HCT116 (cell line): Measurements from ENCODE around the gene FPR1. TPM values are rescaled to one million over a fixed set of nuclear protein-coding genes. Genes with fewer than 3 reads are reported as not detected.
A peak's percentile ranks its signal among the peaks of the same experiment; 100 is the strongest.

Experiments
- ATAC-seq: fragments of 200-7000 bp; cut with Tn5 transposase; 2 replicates; pipeline ENCODE4 v1.9.1; 2020; ENCODE audit warnings: mild to moderate bottlenecking, moderate library complexity
- BruUV-seq: library from RNA; stranded (reverse); fragments of 400-500 nt; replicated peaks from 2 replicates; lab custom pipeline; 2021; lab: Mats Ljungman, UMichigan
- CTCF ChIA-PET: fragments of 300-600 bp; sonication (Branson Sonifier 250); formaldehyde crosslinking; loops from one replicate; lab custom pipeline; 2021; ENCODE audit warnings: antibody characterized with exemption; lab: Charles Lee
- POLR2A ChIA-PET: fragments of 300-600, 350-600 bp; sonication (Branson Sonifier 250); formaldehyde crosslinking; loops from one replicate; lab custom pipeline; 2021; ENCODE audit warnings: antibody characterized with exemption; lab: Charles Lee
- RAD21 ChIA-PET, 2 experiments: fragments of 300-600 bp; sonication (Branson Sonifier 250); formaldehyde crosslinking; loops; one replicate each; lab custom pipeline; 2023; ENCODE audit warnings: low total read pairs in 2 of 2; ENCODE audit not compliant: uncharacterized antibody in 2 of 2, unreplicated experiment in 2 of 2, low non-redundant PET in 1 of 2; lab: Charles Lee
- DNase-seq: peaks from one replicate; pipeline ENCODE4 v3.0.0-alpha.2; 2010; ENCODE audit warnings: low read depth, low spot score
- H2AFZ ChIP-seq: fragments of 200-600 bp; shearing (Covaris generic), sonication (generic); 2 replicates; pipeline ENCODE4 v1.6.1; 2017; ENCODE audit warnings: low read depth, mixed run types, mixed read lengths, antibody characterized with exemption, low read length; ENCODE audit not compliant: poor library complexity, severe bottlenecking
- H3K27ac ChIP-seq: 2 replicates; pipeline ENCODE4 v1.5.1; 2012; ENCODE audit warnings: low read depth, low read length
- H3K27me3 ChIP-seq: fragments of 200-600 bp; sonication (generic); 2 replicates; pipeline ENCODE4 v1.6.1; 2016; ENCODE audit warnings: mixed run types, low read length, mixed read lengths; ENCODE audit not compliant: insufficient read depth
- H3K36me3 ChIP-seq, 2 experiments: fragments of 200-500 bp in 1 of 2; fragments of 200-600 bp in 1 of 2; sonication (Bioruptor generic) in 1 of 2; sonication (generic) in 1 of 2; 2 replicates each; pipeline versions ENCODE4 v1.5.1 to v1.6.1; 2014 to 2016; ENCODE audit warnings: low read length in 2 of 2, inconsistent platforms in 1 of 2, mixed read lengths in 1 of 2, mixed run types in 1 of 2; ENCODE audit not compliant: insufficient read depth in 2 of 2, control insufficient read depth in 1 of 2
- H3K4me1 ChIP-seq, 2 experiments: fragments of 200-600 bp in 1 of 2; sonication (generic) in 1 of 2; 2 replicates each; pipeline versions ENCODE4 v1.5.1 to v1.6.1; 2012 to 2017; ENCODE audit warnings: low read length in 2 of 2, inconsistent platforms in 1 of 2, mild to moderate bottlenecking in 1 of 2, mixed read lengths in 1 of 2, mixed run types in 1 of 2, moderate library complexity in 1 of 2; ENCODE audit not compliant: insufficient read depth in 2 of 2, control insufficient read depth in 1 of 2
- H3K4me2 ChIP-seq: fragments of 200-600 bp; sonication (generic); 2 replicates; pipeline ENCODE4 v1.6.1; 2017; ENCODE audit warnings: mixed run types, low read length, mixed read lengths
- H3K4me3 ChIP-seq, 2 experiments: fragments of 200-600 bp in 1 of 2; sonication (generic) in 1 of 2; replicated peaks in 1 of 2; 2 replicates each; pipeline ENCODE4 v1.5.1; 2011 to 2016; ENCODE audit warnings: low read length in 2 of 2, control low read depth in 1 of 2, low read depth in 1 of 2, mild to moderate bottlenecking in 1 of 2, mixed read lengths in 1 of 2, mixed run types in 1 of 2
- H3K79me2 ChIP-seq: fragments of 200-600 bp; sonication (generic); 2 replicates; pipeline ENCODE4 v1.6.1; 2017; ENCODE audit warnings: mild to moderate bottlenecking, mixed run types, low read length, moderate library complexity, mixed read lengths; ENCODE audit not compliant: insufficient read depth
- H3K9ac ChIP-seq: fragments of 200-600 bp; sonication (generic); 2 replicates; pipeline ENCODE4 v1.6.1; 2016; ENCODE audit warnings: low read length, mixed read lengths
- H3K9me2 ChIP-seq: fragments of 200-600 bp; sonication (generic), shearing (Covaris generic); 2 replicates; pipeline ENCODE4 v1.6.1; 2017; ENCODE audit warnings: mixed run types, mild to moderate bottlenecking, moderate library complexity; ENCODE audit not compliant: insufficient read depth
- H3K9me3 ChIP-seq, 2 experiments: fragments of 200-500 bp in 1 of 2; fragments of 200-600 bp in 1 of 2; sonication (Bioruptor generic) in 1 of 2; sonication (generic) in 1 of 2; 2 replicates each; pipeline ENCODE4 v1.6.1; 2014 to 2017; ENCODE audit warnings: low read length in 2 of 2, mixed read lengths in 2 of 2, inconsistent platforms in 1 of 2, low read depth in 1 of 2, mild to moderate bottlenecking in 1 of 2, mixed run types in 1 of 2, moderate library complexity in 1 of 2; ENCODE audit not compliant: control insufficient read depth in 1 of 2, insufficient read depth in 1 of 2
- H4K20me1 ChIP-seq: fragments of 200-600 bp; sonication (generic), shearing (Covaris generic); 2 replicates; pipeline ENCODE4 v1.6.1; 2017; ENCODE audit warnings: mixed run types, mild to moderate bottlenecking, moderate library complexity; ENCODE audit not compliant: insufficient read depth
- CEBPB ChIP-seq: IDR thresholded peaks from 2 replicates; pipeline ENCODE4 v1.6.1; 2012; ENCODE audit warnings: low read depth
- EGR1 ChIP-seq: IDR thresholded peaks from 2 replicates; pipeline ENCODE4 v1.6.1; 2012; ENCODE audit warnings: low read depth
- ELF1 ChIP-seq: IDR thresholded peaks from 2 replicates; pipeline ENCODE4 v1.6.1; 2012; ENCODE audit warnings: low read depth, borderline replicate concordance
- EZH2phosphoT487 ChIP-seq: fragments of 200-600 bp; IDR thresholded peaks from 2 replicates; pipeline ENCODE4 v1.6.1; 2018; ENCODE audit warnings: antibody characterized with exemption, borderline replicate concordance
- FOSL1 ChIP-seq: IDR thresholded peaks from 2 replicates; pipeline ENCODE4 v1.6.1; 2012; ENCODE audit warnings: low read depth
- JUND ChIP-seq: IDR thresholded peaks from 2 replicates; pipeline ENCODE4 v1.6.1; 2012
- POLR2A ChIP-seq: IDR thresholded peaks from 2 replicates; pipeline ENCODE4 v1.7.0; 2011; ENCODE audit warnings: borderline replicate concordance; ENCODE audit not compliant: insufficient read depth, insufficient read length; ENCODE audit errors: extremely low read depth
- POLR2AphosphoS5 ChIP-seq: IDR thresholded peaks from 2 replicates; pipeline ENCODE4 v1.6.1; 2011; ENCODE audit warnings: mild to moderate bottlenecking, low read depth, low read length, moderate library complexity
- SIN3A ChIP-seq: IDR thresholded peaks from 2 replicates; pipeline ENCODE4 v1.6.1; 2012; ENCODE audit warnings: low read depth
- SP1 ChIP-seq: IDR thresholded peaks from 2 replicates; pipeline ENCODE4 v1.6.1; 2012; ENCODE audit warnings: low read depth
- YY1 ChIP-seq: IDR thresholded peaks from 2 replicates; pipeline ENCODE4 v1.6.1; 2011; ENCODE audit warnings: low read length, low read depth, moderate library complexity, mild to moderate bottlenecking; ENCODE audit not compliant: insufficient replicate concordance; ENCODE audit errors: extremely low read depth
- ZFX ChIP-seq: fragments of 450-650 bp; IDR thresholded peaks from 2 replicates; pipeline ENCODE4 v1.6.1; 2017
- intact Hi-C: fragments of 100-400 bp; cut with micrococcal nuclease; formaldehyde crosslinking; loops from 2 replicates; pipeline ENCODE4 v1.10.0; 2022
- total RNA-seq: library from RNA; stranded (reverse); gene quantifications from one replicate; pipeline ENCODE4 v1.2.1, GENCODE V29; 2021; ENCODE audit not compliant: unreplicated experiment
- TF ChIP-seq, protein P1 (sequence below): IDR thresholded peaks from 2 replicates; pipeline ENCODE4 v1.6.1; 2012
- TF ChIP-seq, protein P2 (sequence below): IDR thresholded peaks from 2 replicates; pipeline ENCODE4 v1.6.1; 2011; ENCODE audit warnings: mild to moderate bottlenecking, low read length, moderate library complexity; ENCODE audit not compliant: insufficient replicate concordance; ENCODE audit errors: extremely low read depth

Gene FPR1
- total RNA-seq, 1 experiment from 2014 or later = not detected

DNA sequence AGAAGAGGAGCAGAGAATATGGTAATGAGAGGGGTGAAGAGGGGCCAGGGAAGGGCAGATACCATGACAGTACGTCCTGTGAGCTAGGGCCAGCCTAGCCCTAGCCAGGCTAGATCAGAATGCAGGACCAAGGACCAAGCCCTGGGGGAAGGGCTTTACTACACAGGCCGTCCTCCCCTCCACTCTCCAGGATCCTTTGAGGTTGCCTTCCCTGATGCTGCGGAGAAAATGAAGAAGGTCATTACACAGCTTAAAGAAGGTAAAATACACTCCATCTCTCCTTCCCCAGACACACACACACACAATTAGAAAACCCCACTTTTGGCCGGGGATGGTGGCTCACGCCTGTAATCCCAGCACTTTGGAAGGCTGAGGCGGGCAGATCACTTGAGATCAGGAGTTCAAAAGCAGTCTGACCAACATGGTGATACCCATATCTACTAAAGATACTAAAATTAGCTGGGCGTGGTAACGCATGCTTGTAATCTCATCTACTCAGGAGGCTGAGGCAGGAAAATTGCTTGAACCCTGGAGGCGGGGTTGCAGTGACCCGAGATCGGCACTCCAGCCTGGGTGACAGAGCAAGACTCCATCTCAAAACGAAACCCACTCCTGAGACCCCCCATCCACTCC lies 50.1 kb downstream of the FPR1 start:
- H3K4me1 ChIP-seq = peaks cover 20 to 35% of the 10 kb centered on the region in 2 experiments; a peak in 3 of 4 replicates
- TF ChIP-seq CEBPB (no peak), ZFX (no peak), JUND (no peak), EZH2phosphoT487 (no peak), FOSL1 (no peak)
- TF ChIP-seq, protein P1, sequence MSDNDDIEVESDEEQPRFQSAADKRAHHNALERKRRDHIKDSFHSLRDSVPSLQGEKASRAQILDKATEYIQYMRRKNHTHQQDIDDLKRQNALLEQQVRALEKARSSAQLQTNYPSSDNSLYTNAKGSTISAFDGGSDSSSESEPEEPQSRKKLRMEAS = no peak
- peaks cover 10% of the 10 kb centered on the region; the same call in 1 of the 2 replicates for H3K79me2 ChIP-seq
- no TSS peak for BruUV-seq
- H3K4me2 ChIP-seq = peak overlapping the region; percentile 5; the same call in 1 of the 2 replicates
- no peaks in the 10 kb centered on the region for H4K20me1 ChIP-seq
- ATAC-seq (no peak), DNase-seq (no peak)
- ChIA-PET CTCF (interaction anchor here (1.4 kb wide), 1 partner anchor 45 kb away, joined by 3 read pairs; no protein-coding TSS in a partner anchor), POLR2A (no interaction called here), RAD21 (no interaction called here)
- H3K27ac ChIP-seq = peak overlapping the region; percentile 92; the same call in 1 of the 2 replicates
- intact Hi-C loops = no loop called here
- no peaks in the 10 kb centered on the region for H3K9me2 ChIP-seq
- H3K9ac ChIP-seq = no peak overlapping the region
- no peaks in the 10 kb centered on the region for H3K27me3 ChIP-seq
- no peak overlapping the region for H3K4me3 ChIP-seq
- H3K9me3 ChIP-seq = no peaks in the 10 kb centered on the region
- H3K36me3 ChIP-seq = peaks cover 6 to 13% of the 10 kb centered on the region in 2 experiments; a peak in 2 of 4 replicates
- H2AFZ ChIP-seq = no peak overlapping the region

DNA sequence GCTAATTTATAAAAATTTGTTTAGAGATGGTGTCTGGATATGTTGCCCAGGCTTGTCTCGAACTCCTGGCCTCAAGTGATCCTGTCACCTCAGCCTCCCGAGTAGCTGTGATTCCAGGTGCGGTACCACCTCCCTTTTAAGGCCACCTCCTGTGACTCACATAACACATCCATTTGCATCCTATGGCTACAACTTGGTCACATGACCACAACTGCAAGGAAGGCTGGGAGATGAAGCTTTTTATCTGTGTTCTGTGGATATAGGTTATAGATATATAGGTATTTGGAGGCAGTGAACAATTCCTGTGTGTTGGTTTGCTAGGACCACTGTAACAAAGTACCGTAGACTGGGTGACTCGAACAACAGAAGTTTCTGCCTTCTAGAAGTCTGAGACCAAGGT lies 52.5 kb downstream of the FPR1 start:
- Histone ChIP-seq H3K4me2 (no peak overlapping the region), H3K36me3 (peaks cover 12 to 19% of the 10 kb centered on the region in 2 experiments; a peak in 2 of 4 replicates), H2AFZ (no peak overlapping the region), H3K27me3 (no peaks in the 10 kb centered on the region), H3K79me2 (peaks cover 3% of the 10 kb centered on the region; the same call in 1 of the 2 replicates), H3K27ac (no peak overlapping the region), H3K9ac (no peak overlapping the region), H3K9me3 (no peaks in the 10 kb centered on the region), H3K4me1 (peaks cover 17 to 27% of the 10 kb centered on the region in 2 experiments; a peak in 3 of 4 replicates), H4K20me1 (no peaks in the 10 kb centered on the region), H3K9me2 (no peaks in the 10 kb centered on the region), H3K4me3 (no peak overlapping the region)
- RAD21 ChIA-PET = no interaction called here
- no peak for DNase-seq
- intact Hi-C loops = no loop called here
- ATAC-seq = no peak
- POLR2A ChIA-PET = no interaction called here
- TF ChIP-seq, protein P2, sequence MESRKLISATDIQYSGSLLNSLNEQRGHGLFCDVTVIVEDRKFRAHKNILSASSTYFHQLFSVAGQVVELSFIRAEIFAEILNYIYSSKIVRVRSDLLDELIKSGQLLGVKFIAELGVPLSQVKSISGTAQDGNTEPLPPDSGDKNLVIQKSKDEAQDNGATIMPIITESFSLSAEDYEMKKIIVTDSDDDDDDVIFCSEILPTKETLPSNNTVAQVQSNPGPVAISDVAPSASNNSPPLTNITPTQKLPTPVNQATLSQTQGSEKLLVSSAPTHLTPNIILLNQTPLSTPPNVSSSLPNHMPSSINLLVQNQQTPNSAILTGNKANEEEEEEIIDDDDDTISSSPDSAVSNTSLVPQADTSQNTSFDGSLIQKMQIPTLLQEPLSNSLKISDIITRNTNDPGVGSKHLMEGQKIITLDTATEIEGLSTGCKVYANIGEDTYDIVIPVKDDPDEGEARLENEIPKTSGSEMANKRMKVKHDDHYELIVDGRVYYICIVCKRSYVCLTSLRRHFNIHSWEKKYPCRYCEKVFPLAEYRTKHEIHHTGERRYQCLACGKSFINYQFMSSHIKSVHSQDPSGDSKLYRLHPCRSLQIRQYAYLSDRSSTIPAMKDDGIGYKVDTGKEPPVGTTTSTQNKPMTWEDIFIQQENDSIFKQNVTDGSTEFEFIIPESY = no peak
- no peak for TF ChIP-seq SIN3A
- TF ChIP-seq CEBPB = no peak
- no peak for TF ChIP-seq POLR2AphosphoS5
- no peak for TF ChIP-seq POLR2A
- no peak for TF ChIP-seq ELF1
- no peak for TF ChIP-seq EGR1
- no peak for TF ChIP-seq SP1
- TF ChIP-seq YY1 = no peak
- TF ChIP-seq EZH2phosphoT487 = no peak
- CTCF ChIA-PET = no interaction called here
- no TSS peak for BruUV-seq
